Measurements from ENCODE around the gene MEIS3. TPM values are rescaled to one million over a fixed set of nuclear protein-coding genes. Genes with fewer than 3 reads are reported as not detected.
"Not testable (repeated sequence)": the region's sequence is repeated elsewhere in the genome, so short reads cannot be mapped to it uniquely, and the experiment has no call there.

The MEIS3 gene
- total RNA-seq, 2 experiments from 2014 or later: 0.47 TPM; not detected in 1

- H3K27me3 Mint-ChIP-seq; H3K9me3 ChIP-seq (ENCODE audit: control insufficient read depth in 1 of 2, insufficient read depth in 1 of 2, low read length in 2 of 2); POLR2A ChIA-PET; H3K27ac ChIP-seq (ENCODE audit: low read depth in 1 of 2, low read length in 2 of 2); ATAC-seq (ENCODE audit: poor library complexity); H3K27ac Mint-ChIP-seq; H3K27me3 ChIP-seq (ENCODE audit: control insufficient read depth in 1 of 2, insufficient read depth in 2 of 2, low read length in 2 of 2); H3K4me3 ChIP-seq (ENCODE audit: low read length); CTCF ChIA-PET; H3K9me3 Mint-ChIP-seq; DNase-seq; intact Hi-C loops (cut with DNase I, micrococcal nuclease); H3K4me3 Mint-ChIP-seq: not testable (repeated sequence)
- peaks cover 26% of the 10 kb centered on the region for H3K36me3 ChIP-seq (ENCODE audit: insufficient read depth, low read length)
- Mint-ChIP-seq H3K4me1 (ENCODE audit: low read depth) (peaks cover 28% of the 10 kb centered on the region), H3K36me3 (ENCODE audit: low read depth) (peaks cover 27% of the 10 kb centered on the region)
- peaks cover 17% of the 10 kb centered on the region for H3K4me1 ChIP-seq (ENCODE audit: insufficient read depth, low read length)
Measured at GRCh38 chr19:47384533-47384932, 34.8 kb downstream of the MEIS3 start.

- H3K27ac ChIP-seq (ENCODE audit: low read depth in 1 of 2, low read length in 2 of 2); DNase-seq; H3K27me3 ChIP-seq (ENCODE audit: control insufficient read depth in 1 of 2, insufficient read depth in 2 of 2, low read length in 2 of 2); H3K9me3 ChIP-seq (ENCODE audit: control insufficient read depth in 1 of 2, insufficient read depth in 1 of 2, low read length in 2 of 2); H3K4me3 ChIP-seq (ENCODE audit: low read length); intact Hi-C loops (cut with DNase I, micrococcal nuclease); CTCF ChIA-PET; H3K9me3 Mint-ChIP-seq; ATAC-seq (ENCODE audit: poor library complexity); H3K27me3 Mint-ChIP-seq; H3K4me3 Mint-ChIP-seq: not testable (repeated sequence)
- H3K4me1 Mint-ChIP-seq (ENCODE audit: low read depth): peaks cover 28% of the 10 kb centered on the region
- POLR2A ChIA-PET: interaction anchor here (0.6 kb wide), 1 partner anchor 353 kb away, joined by 3 read pairs; no protein-coding TSS in a partner anchor
- Histone ChIP-seq H3K4me1 (ENCODE audit: insufficient read depth, low read length) (peaks cover 17% of the 10 kb centered on the region), H3K36me3 (ENCODE audit: insufficient read depth, low read length) (peaks cover 26% of the 10 kb centered on the region)
- H3K36me3 Mint-ChIP-seq (ENCODE audit: low read depth): peaks cover 34% of the 10 kb centered on the region
- peak overlapping the region; percentile 19 for H3K27ac Mint-ChIP-seq
Measured at GRCh38 chr19:47383890-47384289, 35.4 kb downstream of the MEIS3 start.

- POLR2A ChIA-PET: interaction anchor here (0.6 kb wide), 1 partner anchor 153 kb away, joined by 3 read pairs; no protein-coding TSS in a partner anchor
Measured at GRCh38 chr19:47381653-47382279, 37.6 kb downstream of the MEIS3 start.

More at GRCh38 chr19:47381653-47382279, 37.6 kb downstream of the MEIS3 start:
- Mint-ChIP-seq H3K27me3 (no peaks in the 10 kb centered on the region), H3K4me1 (ENCODE audit: low read depth) (peaks cover 28% of the 10 kb centered on the region), H3K36me3 (ENCODE audit: low read depth) (peaks cover 50% of the 10 kb centered on the region), H3K4me3 (no peak overlapping the region), H3K27ac (peak overlapping the region; percentile 30), H3K9me3 (no peaks in the 10 kb centered on the region)
- H3K4me3 ChIP-seq (ENCODE audit: low read length): no peak overlapping the region
- ATAC-seq (ENCODE audit: poor library complexity) (no peak), DNase-seq (peak in 5 of 14 experiments; percentile 8 to 67 (median 43))
- H3K36me3 ChIP-seq (ENCODE audit: insufficient read depth, low read length): peaks cover 40% of the 10 kb centered on the region
- no peaks in the 10 kb centered on the region for H3K9me3 ChIP-seq (ENCODE audit: control insufficient read depth in 1 of 2, insufficient read depth in 1 of 2, low read length in 2 of 2)
- peaks cover 17% of the 10 kb centered on the region for H3K4me1 ChIP-seq (ENCODE audit: insufficient read depth, low read length)
- no peaks in the 10 kb centered on the region for H3K27me3 ChIP-seq (ENCODE audit: control insufficient read depth in 1 of 2, insufficient read depth in 2 of 2, low read length in 2 of 2)
- peak overlapping the region; percentile 16 to 49 for H3K27ac ChIP-seq (ENCODE audit: low read depth in 1 of 2, low read length in 2 of 2)
- CTCF ChIA-PET: no interaction called here
- intact Hi-C loops (cut with DNase I, micrococcal nuclease): no loop called here
- no peak for TF ChIP-seq CTCF (IDR thresholded peaks at IDR 0.05)

All from CD4-positive, alpha-beta T cell (primary cell).